Measurements from ENCODE around the gene ADARB2.

DNA sequence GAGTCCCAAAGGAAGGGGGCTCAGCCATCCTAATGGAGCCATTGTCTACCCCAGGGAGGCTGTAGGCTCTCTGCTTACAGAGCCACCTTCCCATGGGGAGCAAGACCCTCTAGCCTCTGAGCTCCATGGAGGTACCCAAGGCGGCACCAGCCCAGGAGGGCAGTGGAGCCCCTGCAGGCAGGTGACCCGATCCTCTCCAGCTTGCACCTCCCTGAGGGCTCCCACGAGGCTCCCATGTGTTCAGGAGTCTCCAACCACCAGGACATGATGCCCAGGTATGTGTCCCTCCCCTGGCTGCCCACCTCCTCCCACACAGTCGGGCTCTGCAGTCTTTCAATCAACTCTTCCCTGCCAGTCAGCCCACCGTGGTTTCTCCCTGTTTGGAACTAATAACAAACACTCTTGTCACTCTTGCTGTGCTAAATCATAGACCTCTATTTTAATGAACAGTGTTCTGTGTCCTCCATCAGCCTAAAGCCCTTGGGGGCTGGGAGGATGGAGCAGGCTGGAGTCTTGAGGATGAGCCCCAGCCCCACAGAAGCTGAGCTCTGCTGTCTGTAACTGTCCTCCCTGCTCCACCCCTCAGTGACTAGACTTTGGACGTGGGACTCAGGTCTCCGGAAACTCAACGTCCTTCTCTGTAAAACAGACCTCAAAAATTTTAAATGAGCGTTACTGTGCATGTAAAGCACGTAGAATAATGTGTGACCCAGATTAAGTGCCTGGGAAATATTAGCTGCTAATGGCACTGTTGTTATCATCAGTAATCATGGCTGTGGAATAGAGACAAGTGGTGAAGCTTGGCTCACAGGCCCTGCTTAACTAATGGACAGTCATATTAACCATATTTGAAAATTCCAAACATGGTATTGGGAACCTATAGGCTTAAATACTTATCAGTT lies 382.3 kb downstream of the ADARB2 start:
- TF ChIP-seq FOXA1 (IDR thresholded peaks at IDR 0.05), result no peak
- no peak for TF ChIP-seq FOXM1 (IDR thresholded peaks at IDR 0.05; ENCODE audit: borderline replicate concordance)
- TF ChIP-seq FOXK2 (IDR thresholded peaks at IDR 0.05), result no peak
- TF ChIP-seq L3MBTL2 (conservative IDR thresholded peaks at IDR 0.05), result no peak
- no peak for TF ChIP-seq ARNT (IDR thresholded peaks at IDR 0.05)
- no peak for TF ChIP-seq BHLHE40 (IDR thresholded peaks at IDR 0.05; ENCODE audit: borderline replicate concordance)
- no peak for TF ChIP-seq SUZ12 (IDR thresholded peaks at IDR 0.05)
- TF ChIP-seq ELF4 (IDR thresholded peaks at IDR 0.05), result no peak
- TF ChIP-seq, protein P1, sequence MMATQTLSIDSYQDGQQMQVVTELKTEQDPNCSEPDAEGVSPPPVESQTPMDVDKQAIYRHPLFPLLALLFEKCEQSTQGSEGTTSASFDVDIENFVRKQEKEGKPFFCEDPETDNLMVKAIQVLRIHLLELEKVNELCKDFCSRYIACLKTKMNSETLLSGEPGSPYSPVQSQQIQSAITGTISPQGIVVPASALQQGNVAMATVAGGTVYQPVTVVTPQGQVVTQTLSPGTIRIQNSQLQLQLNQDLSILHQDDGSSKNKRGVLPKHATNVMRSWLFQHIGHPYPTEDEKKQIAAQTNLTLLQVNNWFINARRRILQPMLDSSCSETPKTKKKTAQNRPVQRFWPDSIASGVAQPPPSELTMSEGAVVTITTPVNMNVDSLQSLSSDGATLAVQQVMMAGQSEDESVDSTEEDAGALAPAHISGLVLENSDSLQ (IDR thresholded peaks at IDR 0.05), result no peak
- TF ChIP-seq SP1 (IDR thresholded peaks at IDR 0.05), result no peak
- no peak for TF ChIP-seq HDGF (IDR thresholded peaks at IDR 0.05; ENCODE audit: borderline replicate concordance)
- TF ChIP-seq CTBP1 (IDR thresholded peaks at IDR 0.05; ENCODE audit: borderline replicate concordance), result no peak

Data from HEK293T (cell line).